T-helper 2 cell treated with Interferon-gamma antibody and Interleukin-4, amounts not matched to agents 5 μg/mL and 100 μg/mL, for 36 hours (primary cell): ENCODE data around the gene WBP2NL.

Source experiments
- DNase-seq: peaks from one replicate; pipeline ENCODE4 v3.0.0; 2021; ENCODE audit warnings: low spot score
- H3K27ac Mint-ChIP-seq: one replicate; pipeline ENCODE4 v1.8.0; 2021; ENCODE audit warnings: mild to moderate bottlenecking, mixed read lengths
- H3K27me3 Mint-ChIP-seq: one replicate; pipeline ENCODE4 v1.8.0; 2021; ENCODE audit warnings: low read depth, mixed read lengths
- H3K36me3 Mint-ChIP-seq: one replicate; pipeline ENCODE4 v1.8.0; 2021; ENCODE audit warnings: low read depth, mixed read lengths
- H3K4me1 Mint-ChIP-seq: one replicate; pipeline ENCODE4 v1.8.0; 2021; ENCODE audit warnings: low read depth, mixed read lengths
- H3K4me3 Mint-ChIP-seq: one replicate; pipeline ENCODE4 v1.8.0; 2022; ENCODE audit warnings: mild to moderate bottlenecking, moderate library complexity, mixed read lengths
- H3K9me3 Mint-ChIP-seq: one replicate; pipeline ENCODE4 v1.8.0; 2021; ENCODE audit warnings: mixed read lengths

Gene WBP2NL

DNA sequence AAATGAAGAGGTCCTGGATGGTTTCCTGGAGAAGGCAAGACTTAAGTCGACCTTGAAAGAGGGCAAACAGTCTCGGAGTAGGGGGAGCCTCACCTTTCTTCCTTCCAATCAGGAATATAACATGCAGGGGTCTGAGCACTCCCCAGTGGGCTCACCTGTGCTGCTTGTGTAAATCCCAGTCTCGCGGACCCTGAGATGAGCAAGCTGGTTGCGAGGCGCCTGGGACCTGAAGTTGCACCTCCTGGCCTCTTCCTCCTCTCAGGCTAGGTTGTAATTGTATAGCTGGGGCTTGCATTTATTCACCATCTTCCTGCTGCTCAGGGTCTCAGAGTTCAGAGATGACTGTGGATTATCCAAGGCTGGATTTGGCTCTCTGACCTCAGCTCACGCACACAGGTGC is 7.5 kb upstream of the WBP2NL start:
- H3K9me3 Mint-ChIP-seq = no peaks in the 10 kb centered on the region
- peaks cover 2% of the 10 kb centered on the region for H3K27me3 Mint-ChIP-seq
- no peak for DNase-seq
- no peak overlapping the region for H3K27ac Mint-ChIP-seq
- H3K4me1 Mint-ChIP-seq = no peaks in the 10 kb centered on the region
- H3K36me3 Mint-ChIP-seq = no peaks in the 10 kb centered on the region
- no peak overlapping the region for H3K4me3 Mint-ChIP-seq

DNA sequence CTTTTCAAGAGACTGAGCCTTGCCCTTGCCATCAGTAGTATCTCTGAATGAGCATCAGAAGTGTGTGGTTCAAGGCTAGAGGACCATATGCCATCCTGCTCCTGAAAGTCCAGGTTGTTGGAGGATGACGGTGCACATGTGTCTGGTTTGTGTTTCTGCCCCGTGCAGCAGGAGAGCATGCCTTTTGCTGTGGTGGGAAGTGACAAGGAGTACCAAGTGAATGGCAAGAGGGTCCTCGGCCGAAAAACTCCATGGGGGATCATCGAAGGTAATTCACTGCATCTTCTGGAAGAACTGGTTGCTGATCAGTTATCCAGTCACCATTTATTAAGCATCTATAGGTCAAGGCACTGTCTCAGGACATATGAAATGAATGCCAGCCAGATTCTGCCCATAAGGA is 6.1 kb upstream of the WBP2NL start:
- H3K27me3 Mint-ChIP-seq = no peaks in the 10 kb centered on the region
- H3K27ac Mint-ChIP-seq = no peak overlapping the region
- no peak overlapping the region for H3K4me3 Mint-ChIP-seq
- no peaks in the 10 kb centered on the region for H3K4me1 Mint-ChIP-seq
- no peaks in the 10 kb centered on the region for H3K9me3 Mint-ChIP-seq
- H3K36me3 Mint-ChIP-seq = peaks cover under 1% of the 10 kb centered on the region
- DNase-seq = no peak

- H3K4me3 Mint-ChIP-seq = no peak overlapping the region
- peaks cover 16% of the 10 kb centered on the region for H3K4me1 Mint-ChIP-seq
- H3K36me3 Mint-ChIP-seq = peaks cover 11% of the 10 kb centered on the region
- peaks cover 9% of the 10 kb centered on the region for H3K9me3 Mint-ChIP-seq
- DNase-seq = no peak
- H3K27me3 Mint-ChIP-seq = no peaks in the 10 kb centered on the region
- H3K27ac Mint-ChIP-seq = peak overlapping the region; percentile 29
Observed at GRCh38 chr22:41995211-41995610, 3.4 kb upstream of the WBP2NL start.

DNA sequence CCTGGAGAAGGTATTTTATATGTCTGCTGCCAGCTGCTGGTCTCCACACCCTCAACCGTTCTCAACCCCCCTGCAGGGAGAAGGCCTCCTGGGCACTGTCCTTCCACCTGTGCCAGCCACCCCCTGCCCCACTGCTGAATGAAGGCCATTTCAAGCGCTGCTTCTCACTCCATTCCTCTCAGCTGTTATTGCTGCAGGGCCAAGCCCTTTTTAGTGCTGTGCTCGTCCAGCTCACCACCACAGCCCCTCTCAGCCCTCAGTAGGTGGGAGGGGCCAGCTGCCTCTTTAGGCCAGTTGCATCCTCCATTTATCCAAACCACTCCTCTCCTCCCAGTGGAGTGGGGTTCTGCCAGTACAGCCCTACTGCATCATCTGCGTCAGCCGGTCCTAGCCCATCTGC is 1.8 kb upstream of the WBP2NL start:
- no peak overlapping the region for H3K4me3 Mint-ChIP-seq
- H3K4me1 Mint-ChIP-seq = peaks cover 21% of the 10 kb centered on the region
- peaks cover 19% of the 10 kb centered on the region for H3K36me3 Mint-ChIP-seq
- DNase-seq = no peak
- no peak overlapping the region for H3K27ac Mint-ChIP-seq
- H3K27me3 Mint-ChIP-seq = no peaks in the 10 kb centered on the region
- H3K9me3 Mint-ChIP-seq = peaks cover 9% of the 10 kb centered on the region

DNA sequence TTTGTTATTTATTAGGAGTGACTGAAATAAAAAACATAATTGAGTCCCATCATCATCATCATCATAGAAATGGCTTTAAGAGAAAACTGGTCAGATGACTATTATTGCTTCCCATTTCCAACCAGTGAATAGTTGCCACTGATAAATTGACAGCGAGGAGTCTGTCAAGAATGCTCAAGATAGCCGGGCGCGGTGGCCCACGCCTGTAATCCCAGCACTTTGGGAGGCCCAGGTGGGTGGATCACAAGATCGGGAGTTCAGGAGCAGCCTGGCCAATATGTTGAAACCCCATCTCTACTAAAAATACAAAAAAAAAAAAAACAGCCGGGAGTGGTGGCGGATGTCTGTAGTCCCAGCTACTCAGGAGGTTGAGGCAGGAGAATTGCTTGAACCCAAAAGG is 1.9 kb downstream of the WBP2NL start:
- H3K36me3 Mint-ChIP-seq = peaks cover 21% of the 10 kb centered on the region
- H3K9me3 Mint-ChIP-seq = peaks cover 13% of the 10 kb centered on the region
- H3K27me3 Mint-ChIP-seq = no peaks in the 10 kb centered on the region
- peaks cover 24% of the 10 kb centered on the region for H3K4me1 Mint-ChIP-seq
- DNase-seq = no peak
- no peak overlapping the region for H3K27ac Mint-ChIP-seq
- peak overlapping the region; percentile 79 for H3K4me3 Mint-ChIP-seq

DNA sequence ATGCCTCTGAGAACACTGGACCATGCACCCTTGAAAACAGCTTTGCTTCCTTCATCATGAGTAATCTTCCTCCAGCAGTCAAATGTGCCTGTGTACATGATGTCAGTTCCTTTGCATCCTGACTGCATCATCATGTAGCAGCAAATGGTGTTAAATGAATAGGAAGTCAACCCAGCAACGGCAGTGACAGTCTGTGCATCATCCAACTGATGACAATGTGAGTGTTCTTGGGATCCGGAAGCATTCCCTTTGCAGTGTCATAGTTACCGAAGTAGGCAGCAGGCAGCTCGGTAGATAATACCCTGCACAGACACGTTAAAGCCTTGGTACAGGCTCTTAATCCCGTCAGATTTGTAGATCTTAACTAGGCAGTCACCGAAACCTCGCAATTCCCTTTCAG is 2.5 kb downstream of the WBP2NL start:
- H3K27me3 Mint-ChIP-seq = no peaks in the 10 kb centered on the region
- H3K4me3 Mint-ChIP-seq = no peak overlapping the region
- H3K27ac Mint-ChIP-seq = no peak overlapping the region
- H3K9me3 Mint-ChIP-seq = peaks cover 13% of the 10 kb centered on the region
- H3K36me3 Mint-ChIP-seq = peaks cover 21% of the 10 kb centered on the region
- H3K4me1 Mint-ChIP-seq = peaks cover 27% of the 10 kb centered on the region
- no peak for DNase-seq

DNA sequence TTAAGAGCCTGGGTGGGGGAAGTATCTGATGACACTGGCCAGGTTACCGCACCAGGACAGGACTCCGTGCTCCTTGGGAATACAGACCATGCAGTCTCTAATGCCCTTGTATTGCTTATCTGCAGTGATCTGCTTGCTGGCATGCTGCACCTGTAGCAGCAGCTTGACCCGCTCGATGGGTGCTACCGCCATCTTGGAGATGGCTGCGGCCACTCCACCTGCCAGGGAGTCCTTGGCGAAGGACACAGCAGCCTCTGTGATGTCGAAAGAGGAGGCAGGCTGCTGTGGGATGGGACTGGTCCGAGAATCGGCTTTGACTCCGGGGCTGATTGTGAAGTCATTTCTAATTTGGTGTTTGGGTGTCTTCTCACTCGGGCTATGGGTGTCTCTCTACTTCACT is 3.1 kb downstream of the WBP2NL start:
- no peaks in the 10 kb centered on the region for H3K27me3 Mint-ChIP-seq
- H3K27ac Mint-ChIP-seq = no peak overlapping the region
- peaks cover 27% of the 10 kb centered on the region for H3K4me1 Mint-ChIP-seq
- peaks cover 21% of the 10 kb centered on the region for H3K36me3 Mint-ChIP-seq
- peaks cover 16% of the 10 kb centered on the region for H3K9me3 Mint-ChIP-seq
- no peak for DNase-seq
- H3K4me3 Mint-ChIP-seq = no peak overlapping the region

GRCh38 chr22:42007922-42008321 is 9.3 kb downstream of the WBP2NL start:
- Mint-ChIP-seq H3K27ac (no peak overlapping the region), H3K4me1 (peaks cover 6% of the 10 kb centered on the region), H3K27me3 (peaks cover 2% of the 10 kb centered on the region), H3K4me3 (no peak overlapping the region), H3K9me3 (peaks cover 37% of the 10 kb centered on the region), H3K36me3 (peaks cover 9% of the 10 kb centered on the region)
- DNase-seq = no peak

DNA sequence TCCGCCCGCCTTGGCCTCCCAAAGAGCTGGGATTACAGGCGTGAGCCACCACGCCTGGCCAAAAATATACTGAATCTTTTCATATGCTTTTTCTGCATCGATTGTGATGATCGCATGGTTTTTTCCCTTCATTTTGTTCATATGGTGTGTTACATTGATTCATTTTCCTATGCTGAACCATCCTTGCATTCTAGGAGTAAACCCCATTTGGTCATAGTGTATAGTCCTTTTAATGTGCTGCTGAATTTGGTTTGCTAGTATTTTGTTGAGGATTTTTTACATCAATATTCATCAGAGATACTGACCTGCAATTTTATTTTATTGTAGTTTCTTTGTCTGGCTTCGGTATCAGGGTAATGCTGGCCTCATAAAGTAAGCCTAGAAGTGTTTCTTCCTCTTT is 12.2 kb downstream of the WBP2NL start:
- Mint-ChIP-seq H3K27ac (no peak overlapping the region), H3K27me3 (peaks cover 2% of the 10 kb centered on the region), H3K9me3 (peaks cover 33% of the 10 kb centered on the region), H3K4me1 (peaks cover 2% of the 10 kb centered on the region), H3K36me3 (peaks cover 11% of the 10 kb centered on the region), H3K4me3 (no peak overlapping the region)
- no peak for DNase-seq

DNA sequence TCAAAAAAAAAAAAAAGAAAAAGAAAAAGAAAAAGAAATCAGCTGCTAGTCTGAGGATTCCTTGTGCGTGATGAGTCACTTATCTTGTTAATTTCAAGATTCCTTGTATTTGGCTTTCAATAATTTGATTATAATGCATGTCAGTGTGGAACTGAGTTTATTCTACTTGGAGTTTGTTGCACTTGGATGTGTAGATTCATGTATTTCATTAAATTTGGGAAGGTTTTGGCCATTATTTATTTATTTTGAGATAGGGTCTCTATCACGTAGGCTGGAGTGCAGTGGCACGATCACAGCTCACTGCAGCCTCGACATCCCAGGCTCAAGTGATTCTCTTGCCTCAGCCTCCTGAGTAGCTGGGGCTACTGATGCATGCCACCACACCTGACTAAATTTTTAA is 14.8 kb downstream of the WBP2NL start:
- DNase-seq = no peak
- no peak overlapping the region for H3K27ac Mint-ChIP-seq
- peaks cover 11% of the 10 kb centered on the region for H3K36me3 Mint-ChIP-seq
- peaks cover 24% of the 10 kb centered on the region for H3K9me3 Mint-ChIP-seq
- peaks cover 2% of the 10 kb centered on the region for H3K4me1 Mint-ChIP-seq
- peaks cover 9% of the 10 kb centered on the region for H3K27me3 Mint-ChIP-seq
- no peak overlapping the region for H3K4me3 Mint-ChIP-seq

DNA sequence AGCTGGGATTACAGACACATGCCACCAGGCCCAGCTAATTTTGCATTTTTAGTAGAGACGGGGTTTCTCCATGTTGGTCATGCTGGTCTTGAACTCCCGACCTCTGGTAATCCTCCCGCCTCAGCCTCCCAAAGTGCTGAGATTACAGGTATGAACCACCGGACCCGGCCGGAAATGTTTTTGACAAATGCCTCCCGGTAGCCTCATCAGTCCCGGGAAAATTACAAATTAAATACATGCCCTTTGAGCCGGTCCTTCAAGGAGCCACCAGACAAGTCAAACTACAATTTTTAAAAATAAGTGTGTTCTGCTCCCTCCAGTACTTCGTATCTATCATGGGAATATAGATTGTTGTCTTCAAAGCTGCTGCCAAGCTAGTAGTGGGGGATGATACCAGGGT is 17.5 kb downstream of the WBP2NL start:
- H3K4me3 Mint-ChIP-seq = no peak overlapping the region
- H3K27me3 Mint-ChIP-seq = peaks cover 15% of the 10 kb centered on the region
- H3K4me1 Mint-ChIP-seq = peaks cover 2% of the 10 kb centered on the region

DNA sequence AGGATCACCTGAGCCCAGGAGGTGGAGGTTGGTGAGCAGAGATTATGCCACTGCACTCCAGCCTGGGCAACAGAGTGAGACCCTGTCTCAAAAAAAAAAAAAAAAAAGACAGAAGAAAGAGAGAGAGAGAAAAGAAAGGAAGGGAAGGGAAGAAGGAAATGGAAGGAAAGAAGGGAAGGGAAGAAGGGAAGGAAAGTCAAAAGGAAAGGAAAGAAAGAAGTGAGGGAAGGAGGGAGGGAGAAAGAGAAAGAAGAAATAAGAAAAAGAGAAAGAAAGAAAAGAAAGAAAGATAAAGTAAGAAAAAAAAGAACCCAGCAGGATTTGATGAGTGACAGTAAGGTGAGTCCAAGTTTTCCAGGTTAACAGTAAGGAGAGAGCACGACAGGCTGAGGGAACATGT is 19.6 kb downstream of the WBP2NL start:
- Mint-ChIP-seq H3K27ac (no peak overlapping the region), H3K4me3 (no peak overlapping the region), H3K27me3 (peaks cover 13% of the 10 kb centered on the region), H3K36me3 (peaks cover 7% of the 10 kb centered on the region), H3K4me1 (peaks cover 13% of the 10 kb centered on the region), H3K9me3 (no peaks in the 10 kb centered on the region)
- DNase-seq = no peak

More for the DNA sequence above, 17.5 kb downstream of the WBP2NL start:
- DNase-seq = no peak
- Mint-ChIP-seq H3K36me3 (peaks cover 5% of the 10 kb centered on the region), H3K9me3 (peaks cover 6% of the 10 kb centered on the region), H3K27ac (no peak overlapping the region)

- Mint-ChIP-seq H3K36me3 (peaks cover 8% of the 10 kb centered on the region), H3K4me3 (no peak overlapping the region), H3K9me3 (peaks cover 3% of the 10 kb centered on the region), H3K27ac (no peak overlapping the region), H3K4me1 (peaks cover 16% of the 10 kb centered on the region), H3K27me3 (peaks cover 13% of the 10 kb centered on the region)
- no peak for DNase-seq
Observed at GRCh38 chr22:42021571-42021970, 23.0 kb downstream of the WBP2NL start.

GRCh38 chr22:42022162-42022847 is 23.7 kb downstream of the WBP2NL start:
- H3K27me3 Mint-ChIP-seq = peaks cover 8% of the 10 kb centered on the region
- H3K4me1 Mint-ChIP-seq = peaks cover 16% of the 10 kb centered on the region
- peaks cover 3% of the 10 kb centered on the region for H3K9me3 Mint-ChIP-seq
- peak overlapping the region; percentile 34 for H3K4me3 Mint-ChIP-seq
- peaks cover 11% of the 10 kb centered on the region for H3K36me3 Mint-ChIP-seq
- no peak for DNase-seq
- peak overlapping the region; percentile 84 for H3K27ac Mint-ChIP-seq

DNA sequence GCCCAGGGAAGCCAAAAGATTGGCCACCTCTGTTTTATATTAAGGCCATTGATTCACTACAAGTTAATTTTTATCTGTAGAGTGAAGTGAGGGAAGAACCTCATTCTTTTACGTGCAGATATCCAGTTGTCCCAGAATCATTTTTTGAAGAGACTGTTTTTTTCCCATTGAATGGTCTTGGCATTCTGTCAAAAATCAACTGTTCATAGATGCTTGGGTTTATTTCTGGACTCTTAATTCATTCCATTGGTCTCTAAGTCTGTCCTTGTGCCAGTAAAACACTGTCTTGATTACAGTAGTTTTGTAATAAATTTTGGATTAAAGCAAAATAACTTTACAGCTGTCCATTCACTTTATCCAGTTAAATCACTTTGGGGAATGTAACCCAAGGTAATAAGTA is 26.8 kb downstream of the WBP2NL start:
- H3K27ac Mint-ChIP-seq = no peak overlapping the region
- no peak overlapping the region for H3K4me3 Mint-ChIP-seq
- peaks cover 19% of the 10 kb centered on the region for H3K4me1 Mint-ChIP-seq
- H3K36me3 Mint-ChIP-seq = peaks cover 15% of the 10 kb centered on the region
- DNase-seq = no peak
- peaks cover 3% of the 10 kb centered on the region for H3K9me3 Mint-ChIP-seq
- H3K27me3 Mint-ChIP-seq = no peaks in the 10 kb centered on the region
